CD1c-positive myeloid dendritic cell (primary cell): Measurements from ENCODE around the gene VEGFC.

Experiments used
- DNase-seq: peaks from one replicate; pipeline ENCODE4 v3.0.0-alpha.2; 2016; ENCODE audit errors: extremely low spot score

The VEGFC gene, protein sequence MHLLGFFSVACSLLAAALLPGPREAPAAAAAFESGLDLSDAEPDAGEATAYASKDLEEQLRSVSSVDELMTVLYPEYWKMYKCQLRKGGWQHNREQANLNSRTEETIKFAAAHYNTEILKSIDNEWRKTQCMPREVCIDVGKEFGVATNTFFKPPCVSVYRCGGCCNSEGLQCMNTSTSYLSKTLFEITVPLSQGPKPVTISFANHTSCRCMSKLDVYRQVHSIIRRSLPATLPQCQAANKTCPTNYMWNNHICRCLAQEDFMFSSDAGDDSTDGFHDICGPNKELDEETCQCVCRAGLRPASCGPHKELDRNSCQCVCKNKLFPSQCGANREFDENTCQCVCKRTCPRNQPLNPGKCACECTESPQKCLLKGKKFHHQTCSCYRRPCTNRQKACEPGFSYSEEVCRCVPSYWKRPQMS

DNA sequence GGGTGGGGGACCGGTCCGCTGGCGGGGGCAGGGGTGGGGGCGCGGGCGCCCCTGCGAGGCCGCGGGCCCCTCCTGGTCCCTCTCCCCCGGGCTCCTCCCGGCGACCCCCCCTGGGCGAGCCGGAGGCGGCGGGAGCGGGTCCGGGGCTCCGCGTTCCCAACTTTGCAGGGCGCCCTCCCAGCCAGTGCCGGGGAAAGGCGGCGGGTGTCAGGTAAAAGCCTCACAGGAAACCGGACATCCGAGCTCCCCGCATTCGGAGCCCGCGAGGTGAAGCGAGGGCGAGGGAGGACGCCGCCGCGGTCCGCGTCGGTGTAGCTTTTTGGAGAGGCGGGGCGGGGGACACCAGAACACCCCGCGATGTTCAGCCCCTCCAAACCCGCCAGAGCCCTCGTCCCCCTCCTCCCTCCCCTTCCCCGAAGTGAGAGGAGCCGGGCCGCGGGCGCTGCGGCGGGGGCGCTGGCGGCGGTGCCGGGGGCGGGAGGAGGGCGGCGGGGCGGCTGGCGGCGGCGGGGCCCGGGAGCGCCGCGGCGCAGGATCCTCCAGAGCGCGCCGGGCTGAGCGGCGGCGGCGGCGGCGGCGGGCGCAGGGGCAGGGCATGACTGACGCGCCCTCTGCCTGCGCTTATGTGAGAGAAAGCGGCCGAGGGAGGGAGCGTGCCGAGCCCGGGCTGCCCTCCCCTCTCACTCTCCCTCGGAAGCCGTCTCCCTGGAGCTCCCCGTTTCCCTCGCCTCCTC, at the start of gene VEGFC:
TSS of gene VEGFC (minus strand) at position 597 of the 734 bp plus-strand sequence. CDS start 611 bp downstream, outside the sequence.
- DNase-seq = no peak

DNA sequence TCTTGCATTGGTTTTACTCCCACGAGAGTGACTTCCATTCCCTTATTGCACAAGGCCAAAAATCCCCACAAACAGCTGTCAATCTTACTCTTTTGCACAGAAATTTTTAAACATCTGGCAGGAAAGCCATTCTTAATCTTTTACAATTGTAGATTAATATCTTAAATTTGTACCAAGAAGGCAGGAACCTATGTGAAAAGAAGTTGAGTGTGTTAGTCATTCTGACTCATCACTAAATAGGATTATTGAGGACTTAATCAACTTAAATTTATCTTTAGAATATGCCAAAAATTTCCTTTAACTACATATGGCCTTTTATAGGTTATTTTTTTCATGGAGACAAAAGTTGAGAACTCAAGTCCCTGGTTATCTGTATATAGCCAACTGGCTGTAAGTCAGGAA, 49.0 kb upstream of the VEGFC start:
- DNase-seq = no peak

DNA sequence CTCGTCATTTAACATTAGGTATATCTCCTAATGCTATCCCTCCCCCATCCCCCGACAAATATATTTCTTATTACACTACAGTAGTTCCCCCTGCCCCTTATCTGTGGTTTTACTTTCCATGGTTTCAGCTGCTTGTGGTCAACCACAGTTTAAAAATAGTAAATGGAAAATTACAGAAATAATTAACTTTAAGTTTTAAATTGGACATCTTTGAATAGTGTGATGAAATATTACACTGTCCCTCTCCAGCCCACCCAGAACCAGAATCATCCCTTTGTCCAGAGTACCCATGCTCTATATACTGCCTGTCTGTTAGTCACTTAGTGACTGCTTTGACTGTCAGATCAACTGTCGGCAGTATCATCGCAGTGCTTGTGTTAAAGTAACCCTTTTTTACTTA, 47.4 kb upstream of the VEGFC start:
- no peak for DNase-seq

DNA sequence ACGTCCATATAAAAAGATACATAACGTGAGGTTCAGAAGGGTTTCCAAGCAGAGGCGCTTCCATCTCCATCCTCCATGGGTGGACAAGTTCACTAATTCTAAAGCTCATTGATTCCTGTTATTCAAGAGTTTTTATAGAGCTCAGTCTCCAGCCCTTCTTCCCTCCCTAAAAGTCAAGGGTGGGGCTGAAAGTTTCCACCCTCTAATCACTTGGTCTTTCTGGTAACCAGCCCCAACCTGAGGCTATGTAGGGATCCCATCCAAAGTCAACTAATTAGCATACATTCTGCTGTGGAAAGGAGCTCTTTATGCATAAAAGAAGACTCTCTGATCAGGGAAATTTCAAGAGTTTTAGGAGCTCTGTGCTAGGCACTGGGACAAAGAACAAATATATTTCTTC, 46.9 kb upstream of the VEGFC start:
- no peak for DNase-seq

DNA sequence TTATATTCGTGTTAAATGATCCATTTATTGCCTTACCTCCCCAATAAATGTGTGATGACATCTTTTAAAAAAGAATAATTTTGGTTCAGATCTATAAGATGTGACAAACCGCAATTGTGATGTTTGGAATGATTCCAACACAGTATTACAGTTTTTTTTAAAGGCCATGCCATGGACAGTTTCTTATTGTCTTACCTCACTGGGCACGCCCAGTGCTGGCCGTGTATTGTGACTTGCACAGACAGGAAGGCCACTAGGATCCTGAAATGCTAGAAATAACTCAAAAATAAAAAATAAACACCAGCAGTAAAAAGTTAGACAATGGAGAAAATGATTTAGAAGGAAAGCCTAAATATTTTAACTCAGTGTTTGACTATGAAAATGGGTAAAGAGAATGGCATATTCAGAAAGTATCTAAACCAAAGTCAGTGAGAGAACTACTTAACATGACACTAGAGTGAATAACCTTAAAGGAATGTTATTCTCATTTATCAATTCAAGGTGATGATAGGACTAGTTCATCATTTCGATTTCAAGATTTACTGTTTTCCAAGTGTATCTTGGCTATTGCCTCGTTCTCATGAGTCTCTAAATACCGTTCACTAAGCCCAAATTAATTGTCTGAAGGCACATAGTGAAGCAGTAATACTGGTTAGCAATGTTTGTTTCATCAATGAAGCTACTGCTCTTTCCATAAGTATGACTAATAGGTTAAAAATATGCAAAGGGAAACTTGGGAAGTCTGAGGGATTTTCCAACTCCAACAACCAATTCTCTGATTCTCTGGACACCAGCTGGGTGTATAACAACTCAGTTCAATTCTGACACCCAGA, 46.1 kb upstream of the VEGFC start:
- DNase-seq = no peak

DNA sequence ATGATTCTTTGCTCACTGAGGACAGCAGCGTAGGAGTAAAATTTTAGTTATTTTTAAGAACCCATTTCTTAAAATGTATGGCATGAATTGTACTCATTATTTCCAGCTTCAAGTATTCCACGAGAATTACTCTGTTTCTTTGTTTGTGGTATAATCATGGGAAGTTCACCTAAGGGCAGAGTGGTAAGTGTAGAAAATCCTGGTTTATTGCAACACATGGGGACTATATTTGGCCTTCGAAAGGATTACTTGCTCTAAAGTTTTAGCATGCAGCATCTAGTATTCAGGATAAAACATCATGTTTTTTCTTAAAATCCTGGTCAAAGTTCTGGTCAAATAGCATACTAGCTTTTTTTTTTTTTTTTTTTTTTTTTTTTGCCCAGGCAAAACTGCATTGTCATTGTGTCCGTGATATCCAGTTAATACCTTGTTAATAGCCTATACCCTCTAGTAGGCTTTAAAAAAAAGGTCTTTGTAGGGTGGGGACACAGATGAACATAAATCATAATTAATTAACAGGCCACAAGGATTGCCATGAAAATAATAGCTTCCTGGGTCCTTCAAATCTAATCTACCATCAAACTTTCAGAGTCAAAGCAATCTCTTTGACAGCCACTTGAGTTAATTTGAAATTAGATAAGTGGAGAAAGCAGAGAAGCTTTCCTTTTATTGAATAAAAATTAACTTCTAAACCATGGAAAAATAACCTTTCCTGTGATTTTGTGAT, 44.6 kb upstream of the VEGFC start:
- DNase-seq = no peak

DNA sequence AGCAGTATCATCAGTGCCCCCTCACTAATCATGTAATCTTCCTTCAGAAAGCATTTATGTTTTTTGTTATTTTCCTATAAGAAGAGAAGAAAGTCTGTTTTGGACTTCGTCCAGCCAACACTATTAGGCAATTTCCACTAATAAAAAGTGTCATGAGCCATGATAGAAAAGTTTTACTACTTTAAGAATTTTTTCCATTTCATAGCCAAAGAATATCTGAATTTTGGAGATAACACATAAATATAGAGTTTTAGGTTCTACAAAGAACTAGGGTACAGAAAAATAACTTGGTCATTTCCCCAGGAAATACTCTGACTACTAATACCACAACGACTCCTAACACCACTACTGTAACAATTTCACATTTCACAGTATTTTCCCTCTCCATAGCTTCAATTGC, 41.8 kb upstream of the VEGFC start:
- DNase-seq = no peak

DNA sequence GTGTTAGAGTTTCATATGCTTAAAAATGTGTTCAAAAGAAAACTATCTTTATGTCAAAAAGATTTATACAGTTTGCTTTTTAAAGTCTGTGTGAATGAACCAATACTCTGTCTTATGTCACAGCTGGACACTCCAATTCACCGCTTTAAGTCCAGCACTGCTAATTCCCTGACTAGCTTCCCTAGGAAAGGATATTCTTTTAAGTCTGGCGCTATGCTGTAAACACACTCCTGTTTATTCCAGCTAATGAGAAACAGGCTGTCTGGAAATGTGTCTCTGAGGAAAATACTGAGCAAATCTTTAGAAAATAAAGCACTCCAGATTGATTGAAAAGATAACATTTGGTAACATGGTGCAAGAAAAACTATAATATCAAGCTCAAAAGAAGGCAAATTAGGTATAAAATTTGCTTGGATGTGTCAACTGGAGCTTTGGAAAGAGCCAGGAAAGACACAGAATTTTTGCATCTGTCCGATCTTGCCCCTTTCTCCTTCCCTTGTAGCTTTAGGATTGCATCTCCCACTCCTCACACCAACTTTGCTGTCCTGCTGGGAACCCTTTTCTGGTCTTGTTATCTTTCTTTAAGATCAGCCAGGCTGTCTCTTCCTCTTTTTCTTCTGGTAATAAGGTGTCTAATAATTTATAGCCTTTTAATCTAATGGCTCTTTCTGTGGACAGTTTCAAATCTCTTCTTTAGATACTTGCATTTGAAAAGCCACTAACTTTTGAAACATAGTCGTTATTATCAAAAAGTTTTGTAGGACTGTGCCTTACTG, 40.9 kb upstream of the VEGFC start:
- no peak for DNase-seq

DNA sequence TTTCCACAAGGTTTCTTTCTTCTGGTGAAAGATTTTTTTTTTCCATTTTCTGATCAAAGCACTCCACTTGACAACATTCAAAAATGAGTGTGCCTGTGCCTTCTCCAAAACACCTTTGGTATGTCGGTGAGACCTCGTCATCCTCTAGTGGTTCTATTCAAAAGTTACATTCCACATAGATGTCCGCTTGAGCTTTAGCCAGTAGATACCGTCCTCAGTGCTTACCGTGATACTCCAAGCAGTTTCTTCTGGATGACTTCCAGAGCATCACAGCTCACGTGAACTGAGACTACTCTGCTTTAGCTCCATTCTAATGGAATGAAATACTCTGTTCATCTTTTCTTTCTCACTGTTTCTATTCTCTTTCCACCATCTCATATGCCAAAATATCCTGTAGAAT, 38.2 kb upstream of the VEGFC start:
- no peak for DNase-seq

DNA sequence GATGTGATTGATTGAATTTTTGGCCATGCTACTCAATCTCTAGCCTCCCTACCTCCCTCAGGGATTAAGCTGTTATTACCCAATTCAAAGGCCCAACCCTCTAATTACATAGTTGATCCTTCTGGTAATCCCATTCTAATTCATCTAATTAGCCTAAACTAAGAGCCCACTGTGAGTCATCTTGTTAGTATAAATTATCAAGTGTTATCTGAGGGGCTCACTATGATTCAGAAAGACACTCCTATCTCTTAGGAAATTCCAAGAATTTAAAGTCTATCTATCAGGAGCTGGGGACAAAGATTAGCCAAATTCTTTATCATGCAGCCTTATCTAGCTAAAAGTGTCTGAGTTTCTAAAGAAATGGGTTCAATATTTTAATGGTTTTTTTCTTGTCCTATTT, 32.9 kb upstream of the VEGFC start:
- no peak for DNase-seq

DNA sequence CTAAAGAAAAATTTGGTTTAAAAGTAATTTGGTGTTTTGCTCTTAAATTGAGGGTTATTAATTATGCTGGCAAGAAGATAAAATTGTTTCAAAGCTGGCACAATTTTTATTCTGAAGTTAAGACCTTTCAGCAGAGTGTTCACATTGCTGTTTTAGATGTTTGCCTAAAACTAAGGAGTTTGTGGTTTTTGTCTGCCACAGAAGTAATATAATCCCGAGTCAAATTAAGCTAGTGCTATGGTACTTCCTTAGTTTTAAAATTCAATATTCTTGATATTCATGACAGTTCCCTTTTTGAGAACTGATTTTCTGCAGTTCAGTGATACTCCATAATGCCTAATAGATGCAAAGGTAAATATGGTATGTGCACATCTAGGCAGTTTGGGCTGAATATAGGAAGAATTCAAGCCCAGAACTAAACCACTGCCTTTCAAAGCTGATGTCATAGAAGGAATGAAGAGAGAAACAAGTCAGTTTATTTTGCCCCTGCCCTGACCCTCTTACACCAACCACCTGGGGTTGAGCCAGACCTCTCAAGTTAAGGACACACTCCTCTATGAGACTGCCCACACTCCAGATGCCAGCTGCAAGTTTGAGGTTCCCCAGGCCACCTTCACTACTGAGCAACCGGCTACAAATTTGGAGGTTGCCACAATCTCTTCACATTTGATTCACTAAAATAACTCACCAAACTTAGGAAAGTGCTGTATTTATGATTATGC, 32.1 kb upstream of the VEGFC start:
- DNase-seq = no peak

DNA sequence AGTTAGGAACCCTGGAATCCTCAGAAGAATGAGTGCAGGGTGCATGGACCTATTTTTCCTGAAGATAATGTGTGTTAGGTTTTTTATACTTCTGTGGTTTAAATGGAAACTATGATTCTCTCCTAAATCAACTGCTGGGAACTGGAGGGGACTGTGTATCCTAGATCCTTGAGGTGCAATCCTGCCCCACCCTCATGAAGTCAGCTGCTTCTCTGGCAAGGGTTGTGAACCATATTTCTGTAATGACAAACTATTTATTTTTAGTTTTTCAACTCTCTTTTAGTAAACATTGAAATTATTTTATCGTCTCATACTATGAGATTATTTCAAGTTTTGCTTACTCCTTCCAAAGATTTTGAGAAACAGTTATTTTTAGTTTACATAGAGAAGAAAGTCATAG, 25.8 kb upstream of the VEGFC start:
- no peak for DNase-seq

DNA sequence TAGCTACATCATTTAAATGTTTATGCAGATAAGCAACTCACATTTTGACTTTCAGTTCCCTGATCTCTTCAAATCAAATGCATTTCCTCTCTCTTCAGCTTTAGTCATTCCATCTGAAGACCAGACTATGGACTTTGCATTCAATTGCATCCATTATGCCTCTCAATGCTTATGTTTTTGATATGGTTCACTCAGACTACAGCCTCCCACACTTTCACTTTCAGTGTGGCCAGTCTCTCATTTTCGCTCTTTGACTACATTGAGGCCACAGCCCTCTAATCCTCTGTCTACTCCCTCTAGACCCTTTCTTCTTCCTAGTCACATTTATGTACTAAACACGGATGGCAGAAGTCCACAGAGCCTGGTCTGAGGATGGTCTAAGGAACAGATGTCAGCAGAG, 24.5 kb upstream of the VEGFC start:
- DNase-seq = no peak

DNA sequence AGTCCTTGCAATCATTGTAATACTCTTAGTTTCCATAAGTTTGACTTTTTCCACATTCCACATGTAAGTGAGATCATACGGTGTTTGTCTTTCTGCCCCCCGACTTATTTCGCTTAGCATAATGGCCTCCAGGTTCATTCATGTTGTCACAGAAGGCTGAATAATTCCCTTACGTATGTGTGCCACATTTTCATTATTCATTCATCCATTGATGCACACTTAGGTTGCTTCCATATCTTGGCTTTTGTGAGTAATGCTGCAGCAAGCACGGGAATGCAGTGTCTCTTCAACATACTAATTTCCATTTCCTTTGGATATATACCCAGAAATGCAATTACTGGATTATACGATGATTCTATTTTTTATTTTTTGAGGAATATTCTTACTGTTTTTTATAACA, 22.0 kb upstream of the VEGFC start:
- DNase-seq = no peak

DNA sequence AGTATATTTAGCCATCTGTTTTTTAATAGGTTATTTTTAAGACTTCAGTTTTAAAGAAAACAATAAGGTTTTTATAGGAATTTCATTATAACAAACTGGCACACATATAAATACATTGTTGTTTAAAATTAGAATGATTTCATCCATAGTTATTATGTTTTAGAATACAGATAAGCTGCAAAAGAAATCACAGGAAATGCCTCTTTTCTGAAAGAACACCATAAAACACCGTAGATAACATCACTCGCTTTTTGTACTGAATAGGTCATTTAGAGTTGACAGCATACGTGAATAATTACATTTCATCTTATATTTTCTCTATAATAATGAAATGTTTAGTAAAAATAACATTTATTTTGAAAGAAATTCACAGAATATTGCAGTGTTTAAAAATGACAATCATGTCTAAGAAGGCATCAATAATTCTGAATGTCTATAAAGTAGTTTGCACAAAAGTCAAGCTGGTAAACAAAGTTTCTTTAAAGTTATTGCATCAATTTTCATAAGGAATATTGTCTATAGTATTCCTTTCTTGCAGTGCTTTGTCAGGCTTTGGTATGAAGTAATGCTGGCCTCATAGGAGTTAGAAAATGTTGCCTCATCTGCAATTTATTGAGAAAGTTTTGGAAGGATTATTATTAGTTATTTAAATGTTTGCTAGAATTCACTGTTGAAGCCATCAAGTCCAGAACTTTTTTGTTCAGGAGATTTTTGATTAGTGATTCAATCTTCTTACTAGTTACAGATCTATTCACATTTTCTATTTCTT, 17.9 kb upstream of the VEGFC start:
- no peak for DNase-seq

DNA sequence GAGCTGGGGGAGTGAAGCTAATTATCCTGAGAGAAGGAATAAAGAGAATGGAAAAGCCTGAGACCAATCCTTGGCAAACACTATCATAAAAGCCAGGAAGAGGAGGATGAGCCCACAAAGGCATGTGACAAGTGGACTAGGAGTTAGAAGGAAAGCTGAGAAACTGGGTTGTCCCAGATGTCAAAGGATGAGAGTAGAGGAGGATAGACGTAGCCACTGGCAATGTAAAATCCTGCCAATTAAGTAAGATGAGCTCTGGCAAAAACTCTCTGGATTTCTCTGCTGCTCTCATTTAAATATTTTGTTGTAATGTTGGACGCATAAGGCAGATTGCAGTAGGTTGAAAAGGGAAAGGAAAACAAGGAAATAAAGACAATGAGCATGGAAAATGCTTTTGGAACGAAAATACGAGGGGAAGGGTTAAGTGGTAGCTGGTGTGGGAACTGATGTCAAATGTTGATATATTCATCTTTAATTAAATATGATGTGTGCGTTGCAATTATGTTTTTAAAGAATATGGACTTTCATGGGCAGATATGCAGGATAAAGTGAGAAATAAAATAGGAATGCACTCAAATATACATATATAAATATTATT, 14.2 kb upstream of the VEGFC start:
- DNase-seq = no peak

DNA sequence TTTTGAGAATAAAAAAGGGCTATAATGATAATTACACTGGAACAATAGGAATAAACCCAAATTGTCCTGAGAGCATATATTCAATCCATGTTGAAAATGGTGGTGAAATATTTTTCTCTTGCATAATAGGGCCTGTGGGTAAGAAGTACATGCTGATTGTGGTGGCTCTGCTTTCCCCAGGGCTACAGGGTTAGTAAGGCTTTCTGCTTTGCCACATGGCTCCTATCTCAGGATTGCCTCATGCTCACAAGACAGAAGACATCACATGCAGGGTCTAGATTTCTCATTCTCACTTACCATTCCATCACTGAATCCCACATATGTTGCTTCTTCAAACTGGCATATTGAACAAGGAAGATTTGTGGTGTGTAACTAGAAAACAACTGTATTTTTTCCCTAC, 12.4 kb upstream of the VEGFC start:
- DNase-seq = no peak

DNA sequence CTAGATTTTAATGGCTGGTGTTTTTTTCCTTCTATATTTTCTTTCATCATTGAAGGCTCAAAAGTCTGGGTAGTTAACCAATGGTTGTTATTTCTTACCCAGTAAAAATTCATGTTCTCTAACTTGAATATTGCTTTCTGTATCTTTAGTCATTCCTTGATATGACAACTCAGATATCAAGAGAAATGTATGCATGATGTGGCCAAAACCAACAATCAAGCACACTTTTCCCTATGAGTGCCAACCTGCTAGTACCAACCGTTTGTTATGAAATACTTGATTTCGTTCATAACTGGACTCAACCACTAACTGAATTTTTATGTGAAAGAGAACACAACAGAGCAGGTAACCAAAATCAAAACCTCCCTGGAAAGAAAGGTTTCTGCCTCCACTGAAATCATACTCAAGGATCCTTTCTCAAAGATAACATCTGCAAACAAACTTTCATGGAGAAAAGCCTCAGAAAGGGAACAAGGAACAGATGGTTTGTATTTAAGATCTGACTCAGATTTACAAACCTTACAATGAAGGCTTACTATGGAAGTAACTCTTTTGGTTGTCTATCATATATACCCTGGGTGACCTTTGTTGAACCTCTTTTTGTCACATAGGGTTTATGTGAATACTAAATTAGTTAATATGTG, 8.3 kb upstream of the VEGFC start:
- no peak for DNase-seq

DNA sequence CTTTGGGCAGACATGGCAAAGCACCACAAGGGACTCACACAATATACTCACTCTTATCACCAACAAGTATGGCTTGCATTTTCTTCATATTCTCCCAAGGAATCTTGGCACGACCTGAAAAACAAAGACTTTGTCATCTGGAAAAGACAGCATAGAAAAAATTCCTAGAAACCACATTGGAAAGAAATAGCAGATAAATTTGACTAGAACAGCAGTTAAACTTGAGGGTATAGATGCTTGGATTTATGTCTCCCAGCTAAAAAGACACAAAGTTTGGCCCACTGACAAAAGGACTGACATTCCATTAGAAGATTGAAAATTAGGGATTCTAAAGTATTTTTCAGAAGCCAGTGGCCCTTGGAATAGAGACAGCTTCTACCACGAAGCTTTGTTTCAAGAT, 6.9 kb upstream of the VEGFC start:
- no peak for DNase-seq
